RWPE2 (cell line): Measurements from ENCODE around the gene FLYWCH1.
"Not testable (repeated sequence)": the region's sequence is repeated elsewhere in the genome, so short reads cannot be mapped to it uniquely, and the experiment has no call there.

Source experiments
- ATAC-seq: fragments of 200-7000 bp; cut with Tn5 transposase; 3 replicates; pipeline ENCODE4 v1.9.1; 2021; ENCODE audit warnings: low read depth
- DNase-seq: peaks from one replicate; pipeline ENCODE4 v3.0.0-alpha.2; 2020; ENCODE audit warnings: low spot score
- H3K27ac ChIP-seq: fragments of 450-650 bp; 2 replicates; pipeline ENCODE4 v1.5.1; 2017; ENCODE audit warnings: mild to moderate bottlenecking; ENCODE audit not compliant: poor library complexity, severe bottlenecking
- H3K27me3 ChIP-seq: fragments of 250-450 bp; sonication (Bioruptor Pico); 2 replicates; pipeline ENCODE4 v1.5.1; 2021; ENCODE audit warnings: mild to moderate bottlenecking, moderate library complexity; ENCODE audit not compliant: insufficient read depth, poor library complexity, severe bottlenecking
- H3K36me3 ChIP-seq: fragments of 250-450 bp; sonication (Bioruptor Pico); 2 replicates; pipeline ENCODE4 v1.5.1; 2020; ENCODE audit warnings: low read depth, mild to moderate bottlenecking, moderate library complexity
- H3K4me1 ChIP-seq: fragments of 250-450 bp; sonication (Bioruptor Pico); 2 replicates; pipeline ENCODE4 v1.5.1; 2021; ENCODE audit warnings: mild to moderate bottlenecking, moderate library complexity; ENCODE audit not compliant: insufficient read depth, poor library complexity, severe bottlenecking
- H3K4me3 ChIP-seq: fragments of 250-450 bp; sonication (Bioruptor Pico); 2 replicates; pipeline ENCODE4 v1.5.1; 2021; ENCODE audit warnings: mild to moderate bottlenecking, moderate library complexity; ENCODE audit not compliant: severe bottlenecking
- H3K9me3 ChIP-seq: fragments of 250-450 bp; sonication (Bioruptor Pico); 2 replicates; pipeline ENCODE4 v1.5.1; 2021; ENCODE audit warnings: mild to moderate bottlenecking, moderate library complexity; ENCODE audit not compliant: severe bottlenecking
- CTCF ChIP-seq: fragments of 450-650 bp; IDR thresholded peaks from one replicate; pipeline ENCODE4 v1.5.1; 2017; ENCODE audit warnings: mild to moderate bottlenecking, moderate library complexity; ENCODE audit not compliant: poor library complexity, severe bottlenecking

The FLYWCH1 gene

GRCh38 chr16:2928796-2929195 is 17.1 kb downstream of the FLYWCH1 start:
- no peak for TF ChIP-seq CTCF
- no peak overlapping the region for H3K27ac ChIP-seq
- peaks cover 6% of the 10 kb centered on the region for H3K4me1 ChIP-seq
- H3K4me3 ChIP-seq, result no peak overlapping the region
- no peaks in the 10 kb centered on the region for H3K27me3 ChIP-seq
- DNase-seq, result no peak
- H3K36me3 ChIP-seq, result peaks cover 19% of the 10 kb centered on the region
- ATAC-seq, result no peak
- H3K9me3 ChIP-seq, result no peaks in the 10 kb centered on the region

- ATAC-seq (no peak), DNase-seq (no peak)
- Histone ChIP-seq H3K9me3 (no peaks in the 10 kb centered on the region), H3K4me1 (peaks cover 2% of the 10 kb centered on the region), H3K27ac (no peak overlapping the region), H3K4me3 (no peak overlapping the region), H3K27me3 (no peaks in the 10 kb centered on the region), H3K36me3 (peaks cover 26% of the 10 kb centered on the region)
- no peak for TF ChIP-seq CTCF
These were observed 18.0 kb downstream of the FLYWCH1 start for GRCh38 chr16:2929693-2930092.

- H3K27me3 ChIP-seq, result no peaks in the 10 kb centered on the region
- ATAC-seq (no peak), DNase-seq (no peak)
- H3K4me3 ChIP-seq, result no peak overlapping the region
- H3K4me1 ChIP-seq, result no peaks in the 10 kb centered on the region
- no peak overlapping the region for H3K27ac ChIP-seq
- H3K36me3 ChIP-seq, result peaks cover 26% of the 10 kb centered on the region
- H3K9me3 ChIP-seq, result no peaks in the 10 kb centered on the region
- TF ChIP-seq CTCF, result no peak
These were observed 18.5 kb downstream of the FLYWCH1 start for GRCh38 chr16:2930236-2930635.

GRCh38 chr16:2931231-2931914 is 19.6 kb downstream of the FLYWCH1 start:
- H3K27me3 ChIP-seq, H3K27ac ChIP-seq, H3K4me3 ChIP-seq, H3K4me1 ChIP-seq, ATAC-seq, DNase-seq, H3K9me3 ChIP-seq: not testable (repeated sequence)
- H3K36me3 ChIP-seq, result peaks cover 26% of the 10 kb centered on the region

GRCh38 chr16:2933136-2933535 is 21.4 kb downstream of the FLYWCH1 start:
- Histone ChIP-seq H3K4me3 (no peak overlapping the region), H3K27ac (no peak overlapping the region), H3K9me3 (no peaks in the 10 kb centered on the region), H3K27me3 (no peaks in the 10 kb centered on the region), H3K36me3 (peaks cover 34% of the 10 kb centered on the region), H3K4me1 (no peaks in the 10 kb centered on the region)
- DNase-seq, result no peak
- no peak for ATAC-seq
- TF ChIP-seq CTCF, result no peak
